Amniotic epithelial cell (primary cell): ENCODE measurements around the gene GTSE1.

Source experiments
- DNase-seq: peaks from one replicate; pipeline ENCODE4 v3.0.0-alpha.2; 2010; ENCODE audit warnings: low read depth

The GTSE1 gene

DNA sequence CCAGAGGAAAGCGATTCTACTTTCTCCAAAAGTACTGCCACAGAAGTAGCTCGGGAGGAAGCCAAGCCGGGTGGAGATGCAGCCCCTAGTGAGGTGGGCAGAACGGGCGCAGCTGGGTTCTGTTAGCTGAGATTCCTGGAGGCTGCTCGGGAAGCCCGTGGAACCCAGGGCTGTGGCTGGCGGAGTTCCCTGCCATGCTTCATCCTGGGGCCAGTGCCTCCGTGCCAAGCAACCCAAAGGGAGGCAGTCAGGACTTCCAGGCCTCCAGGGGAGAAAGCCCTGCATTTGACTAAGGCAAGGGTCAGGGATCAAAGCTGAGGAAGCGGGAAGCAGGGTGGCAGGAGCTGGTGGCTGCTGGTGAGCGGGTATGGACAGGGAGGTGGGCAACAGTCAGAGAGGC, 32.1 kb downstream of the GTSE1 start:
- no peak for DNase-seq

GRCh38 chr22:46329616-46330015, 32.9 kb downstream of the GTSE1 start:
- DNase-seq: no peak

- no peak for DNase-seq
Observed at GRCh38 chr22:46330426-46330825, 33.8 kb downstream of the GTSE1 start.

- no peak for DNase-seq
Observed at GRCh38 chr22:46331496-46331895, 34.8 kb downstream of the GTSE1 start.

- DNase-seq: peak; percentile 84
Observed at GRCh38 chr22:46335201-46336118, 38.8 kb downstream of the GTSE1 start, which contains the start of gene TRMU. Gene TRMU (plus strand): TSS chr22:46335714. CDS start chr22:46335765, 51 bp downstream.

- DNase-seq: peak; percentile 12
Observed at GRCh38 chr22:46336119-46337078, 39.7 kb downstream of the GTSE1 start.

- DNase-seq: no peak
Observed at GRCh38 chr22:46337870-46338269, 41.2 kb downstream of the GTSE1 start.

GRCh38 chr22:46338636-46339035, 42.0 kb downstream of the GTSE1 start:
- DNase-seq: no peak

- DNase-seq: no peak
Observed at GRCh38 chr22:46339956-46340355, 43.3 kb downstream of the GTSE1 start.

GRCh38 chr22:46340676-46341075, 44.0 kb downstream of the GTSE1 start:
- no peak for DNase-seq

GRCh38 chr22:46346680-46347405, 50.2 kb downstream of the GTSE1 start:
- no peak for DNase-seq

DNA sequence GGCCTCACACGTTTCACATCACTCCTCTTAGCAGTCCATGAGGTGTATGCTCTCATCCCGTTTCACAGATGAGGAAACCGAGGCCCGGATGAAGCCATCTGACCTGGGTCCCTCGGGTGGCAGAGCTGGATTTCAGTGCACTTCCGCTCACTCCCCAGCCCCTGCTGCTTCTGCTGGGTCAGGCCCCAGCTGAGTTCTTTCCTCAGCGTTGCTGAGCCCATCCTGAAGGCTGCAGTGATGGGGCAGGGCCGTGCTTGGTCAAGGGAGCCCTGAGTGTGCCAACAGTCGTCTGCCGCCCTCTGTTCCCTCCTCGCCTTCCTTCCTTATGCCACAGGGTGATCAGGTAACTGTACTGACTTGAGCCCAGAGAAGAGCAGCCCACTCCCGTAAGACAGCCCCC, 51.0 kb downstream of the GTSE1 start:
- no peak for DNase-seq

- no peak for DNase-seq
Observed at GRCh38 chr22:46348099-46348695, 51.5 kb downstream of the GTSE1 start.

DNA sequence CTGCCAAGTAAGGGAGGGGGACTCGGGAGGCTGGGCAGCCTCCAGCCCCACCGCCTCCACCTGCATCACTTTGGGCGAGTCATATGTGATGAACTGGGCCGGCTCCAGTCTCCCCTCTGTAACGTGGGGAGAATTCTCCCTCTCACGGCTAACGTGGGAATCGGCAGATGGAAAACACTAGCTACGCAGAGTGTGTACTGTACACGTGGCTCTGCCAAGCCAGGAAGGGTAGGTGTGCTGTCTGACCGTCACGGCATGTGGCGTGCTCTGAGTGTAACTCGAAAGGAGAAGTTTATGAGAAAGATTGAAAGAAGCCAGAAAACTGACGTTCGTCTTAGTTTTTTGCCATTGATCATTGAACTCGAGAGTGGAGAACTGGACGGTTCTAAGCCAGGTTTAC, 52.6 kb downstream of the GTSE1 start:
- no peak for DNase-seq

DNA sequence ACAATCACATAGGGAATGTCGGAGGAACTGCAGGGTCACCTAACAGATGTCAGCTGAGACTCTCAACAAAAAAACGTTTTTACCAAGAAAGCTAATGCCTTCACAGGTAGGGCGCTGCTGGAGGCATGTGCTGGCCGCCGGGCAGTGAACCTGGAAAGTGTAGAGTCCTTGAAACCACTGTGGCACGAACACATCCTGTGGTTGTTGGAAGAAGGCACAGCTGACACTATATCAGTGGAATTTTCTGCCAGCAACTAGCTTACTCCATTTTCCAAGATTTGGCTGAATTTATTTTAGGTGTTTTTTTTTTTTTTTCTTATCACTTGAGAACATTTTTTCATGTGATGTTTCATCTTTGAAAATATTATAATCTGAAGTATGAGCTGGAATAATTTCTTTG, 53.0 kb downstream of the GTSE1 start:
- no peak for DNase-seq

DNA sequence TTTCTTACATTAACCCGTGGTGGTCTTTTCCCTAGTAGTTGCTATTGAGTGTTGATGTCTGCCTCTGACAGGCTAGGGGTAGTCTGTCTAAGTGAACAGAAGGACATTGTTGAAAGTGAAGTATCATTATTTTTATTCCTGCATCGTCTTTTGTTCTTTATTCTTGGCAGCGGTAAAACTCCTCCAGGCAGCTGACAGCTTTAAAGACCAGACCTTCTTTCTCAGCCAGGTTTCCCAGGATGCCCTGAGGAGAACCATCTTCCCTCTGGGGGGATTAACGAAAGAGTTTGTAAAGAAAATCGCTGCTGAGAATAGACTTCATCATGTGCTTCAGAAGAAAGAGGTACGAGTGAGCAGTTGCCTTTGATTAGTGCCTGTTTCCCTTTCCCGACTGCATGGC, 53.5 kb downstream of the GTSE1 start:
- no peak for DNase-seq

GRCh38 chr22:46350646-46351045, 54.0 kb downstream of the GTSE1 start:
- DNase-seq: no peak

DNA sequence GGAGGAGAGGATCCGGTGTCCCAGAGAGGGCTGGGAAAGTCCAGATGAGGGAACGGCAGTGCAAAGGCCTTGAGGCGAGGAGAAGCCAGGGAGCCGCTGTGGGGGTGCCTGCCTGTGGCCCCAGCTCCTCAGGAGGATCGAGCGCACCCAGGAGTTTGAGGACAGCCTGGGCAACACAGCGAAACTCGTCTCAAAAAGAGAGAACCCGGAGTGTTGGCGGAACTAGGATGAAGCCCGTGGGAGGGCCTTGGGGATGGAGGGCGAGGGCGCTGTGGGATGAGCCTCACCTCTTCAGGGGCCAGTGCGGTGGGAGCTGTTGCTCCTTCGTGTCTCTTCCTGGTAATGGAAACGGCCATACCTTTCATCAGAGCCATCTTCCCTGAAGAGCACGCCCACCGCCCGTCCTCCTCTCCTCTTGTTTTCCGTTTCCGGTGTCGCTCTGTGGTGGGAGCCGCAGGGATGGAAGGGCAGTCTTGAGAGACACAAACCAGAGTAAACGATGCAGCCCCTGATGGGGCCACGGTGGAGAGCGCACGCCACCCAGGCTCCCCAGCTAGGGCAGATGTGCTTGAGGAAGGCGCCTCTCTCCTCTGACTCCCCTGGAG, 54.6 kb downstream of the GTSE1 start:
- no peak for DNase-seq

DNA sequence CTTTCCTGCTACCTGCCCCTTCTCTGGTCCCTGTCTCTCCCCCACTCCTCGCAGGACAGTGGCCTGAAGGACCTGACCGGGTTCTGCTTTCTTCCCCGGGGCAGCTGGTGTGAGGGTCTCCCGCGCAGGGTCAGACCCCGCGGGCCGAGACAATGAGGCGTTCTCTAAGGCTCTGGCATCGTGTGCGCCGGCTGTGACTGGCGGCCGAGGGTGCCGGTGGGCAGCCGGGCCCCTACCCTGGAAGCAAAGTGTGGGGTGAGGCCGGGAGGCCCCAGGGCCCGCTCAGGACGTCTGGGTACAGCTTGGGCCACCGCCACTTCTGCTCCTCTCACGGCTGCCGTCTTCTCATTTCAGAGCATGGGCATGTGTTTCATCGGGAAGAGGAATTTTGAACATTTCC, 55.1 kb downstream of the GTSE1 start:
- DNase-seq: no peak

- no peak for DNase-seq
Observed at GRCh38 chr22:46352276-46352675, 55.6 kb downstream of the GTSE1 start.

DNA sequence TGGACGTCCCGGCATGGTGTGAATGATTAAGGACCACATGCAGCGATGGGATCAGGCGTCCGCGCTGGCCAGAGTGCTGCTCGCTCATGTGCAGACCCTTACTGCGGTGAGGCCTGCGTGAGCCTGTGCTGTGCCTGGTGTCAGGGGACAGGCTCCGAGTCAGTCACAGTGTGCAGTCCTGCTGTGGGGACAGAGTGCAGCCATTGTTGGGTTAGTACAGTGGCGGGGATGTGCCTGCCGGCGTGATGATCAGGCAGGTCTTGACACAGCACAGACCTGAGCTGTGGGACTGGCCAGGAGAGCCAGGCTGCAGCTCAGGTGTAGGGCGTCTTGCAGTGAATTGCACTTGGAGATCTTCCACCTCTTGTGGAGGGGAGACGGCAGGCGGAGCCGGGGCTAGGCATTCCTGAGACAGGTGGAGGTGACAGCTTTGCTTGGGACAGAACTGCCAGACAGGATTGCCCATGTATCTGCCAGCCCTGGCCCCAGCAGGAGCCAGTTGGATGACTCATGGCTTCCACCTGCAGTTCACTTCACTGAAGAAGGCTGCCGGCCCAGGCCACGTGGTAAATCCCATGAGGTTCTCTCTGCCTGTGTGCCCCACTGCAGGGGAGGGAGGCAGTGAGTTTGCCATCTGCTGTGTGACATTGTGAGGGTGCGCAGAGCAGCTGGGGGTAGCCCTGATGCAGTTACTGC, 56.2 kb downstream of the GTSE1 start:
- DNase-seq: peak; percentile 36
